OCI-LY7 (cell line): Measurements from ENCODE around the gene IQGAP3. TPM values are rescaled to one million over a fixed set of nuclear protein-coding genes. Genes with fewer than 3 reads are reported as not detected.
A peak's percentile ranks its signal among the peaks of the same experiment; 100 is the strongest.

ENCODE experiments used
- BruUV-seq: library from RNA; stranded (reverse); fragments of 400-500 nt; replicated peaks from 2 replicates; lab custom pipeline; 2021; lab: Mats Ljungman, UMichigan
- CTCF ChIA-PET: fragments of 300-600 bp; sonication (Branson Sonifier 250); formaldehyde crosslinking; loops from one replicate; lab custom pipeline; 2022; ENCODE audit warnings: antibody characterized with exemption; ENCODE audit not compliant: unreplicated experiment; lab: Charles Lee
- POLR2A ChIA-PET: fragments of 300-600 bp; sonication (Branson Sonifier 250); formaldehyde crosslinking; loops from one replicate; lab custom pipeline; 2022; ENCODE audit warnings: antibody characterized with exemption; lab: Charles Lee
- DNase-seq: peaks from one replicate; pipeline ENCODE4 v3.0.0-alpha.2; 2015; ENCODE audit warnings: low spot score
- H2AFZ ChIP-seq: fragments of 200-600 bp; sonication (generic), shearing (Covaris generic); 2 replicates; pipeline ENCODE4 v1.6.1; 2014; ENCODE audit warnings: mild to moderate bottlenecking, antibody characterized with exemption, low read length, moderate library complexity
- H3K27ac ChIP-seq: fragments of 200-600 bp; sonication (generic); 2 replicates; pipeline ENCODE4 v1.5.1; 2014; ENCODE audit warnings: mixed run types, low read depth, mild to moderate bottlenecking, moderate library complexity, low read length, inconsistent platforms; ENCODE audit not compliant: poor library complexity, severe bottlenecking
- H3K36me3 ChIP-seq: fragments of 200-600 bp; sonication (generic); 2 replicates; pipeline ENCODE4 v1.6.1; 2014; ENCODE audit warnings: mild to moderate bottlenecking, antibody characterized with exemption, low read length, moderate library complexity, mixed read lengths; ENCODE audit not compliant: insufficient read depth
- H3K4me1 ChIP-seq: fragments of 200-600 bp; sonication (generic); 2 replicates; pipeline ENCODE4 v1.5.1; 2014; ENCODE audit warnings: mild to moderate bottlenecking, low read length; ENCODE audit not compliant: insufficient read depth, poor library complexity, severe bottlenecking
- H3K4me2 ChIP-seq: fragments of 200-600 bp; sonication (generic); 2 replicates; pipeline ENCODE4 v1.6.1; 2014; ENCODE audit warnings: mild to moderate bottlenecking, low read length
- H3K4me3 ChIP-seq: fragments of 200-600 bp; sonication (generic); 2 replicates; pipeline ENCODE4 v1.5.1; 2014; ENCODE audit warnings: mild to moderate bottlenecking, low read depth, low read length; ENCODE audit not compliant: poor library complexity, severe bottlenecking
- H3K79me2 ChIP-seq: fragments of 200-600 bp; sonication (generic); 2 replicates; pipeline ENCODE4 v1.6.1; 2016; ENCODE audit warnings: low read depth, mild to moderate bottlenecking, low read length, moderate library complexity, mixed read lengths; ENCODE audit not compliant: insufficient read depth
- H3K9me2 ChIP-seq: fragments of 200-600 bp; sonication (generic); 2 replicates; pipeline ENCODE4 v1.6.1; 2016; ENCODE audit warnings: mild to moderate bottlenecking, low read length, mixed read lengths; ENCODE audit not compliant: insufficient read depth
- H3K9me3 ChIP-seq: fragments of 200-600 bp; sonication (generic); 2 replicates; pipeline ENCODE4 v1.6.1; 2014; ENCODE audit warnings: mild to moderate bottlenecking, mixed run types, low read length, mixed read lengths
- H4K20me1 ChIP-seq: fragments of 200-600 bp; sonication (generic); 2 replicates; pipeline ENCODE4 v1.6.1; 2014; ENCODE audit warnings: mild to moderate bottlenecking, antibody characterized with exemption, low read length, moderate library complexity, mixed read lengths; ENCODE audit not compliant: insufficient read depth
- CTCF ChIP-seq: fragments of 200-600 bp; sonication (generic); conservative IDR thresholded peaks from 2 replicates; pipeline ENCODE4 v1.5.1; 2014; ENCODE audit warnings: mild to moderate bottlenecking, antibody characterized with exemption, low read length, moderate library complexity, mixed read lengths
- EZH2phosphoT487 ChIP-seq: fragments of 200-600 bp; sonication (generic); IDR thresholded peaks from 2 replicates; pipeline ENCODE4 v1.6.1; 2018; ENCODE audit warnings: low read depth, borderline replicate concordance, mild to moderate bottlenecking, mixed run types, antibody characterized with exemption, low read length, moderate library complexity, mixed read lengths
- intact Hi-C: fragments of 100-400 bp; cut with micrococcal nuclease; formaldehyde crosslinking; loops from one replicate; pipeline ENCODE4 v1.10.0; 2022; ENCODE audit not compliant: unreplicated experiment
- total RNA-seq, 2 experiments: library from RNA; depleted of rRNA in 1 of 2; stranded (reverse); fragments of >200 nt in 1 of 2; shearing (Covaris generic) in 1 of 2; gene quantifications; 2 replicates each; pipeline ENCODE4 v1.2.3, GENCODE V29; 2014 to 2022

IQGAP3 gene
- total RNA-seq, 2 experiments from 2014 or later: 22.4 to 28.7 TPM

- peak; percentile 83 for DNase-seq
- intact Hi-C loops: no loop called here
- BruUV-seq: no TSS peak
- Histone ChIP-seq H3K4me2 (peak overlapping the region; percentile 58), H4K20me1 (no peaks in the 10 kb centered on the region), H3K9me2 (no peaks in the 10 kb centered on the region), H3K27ac (peak overlapping the region; percentile 40), H3K36me3 (no peaks in the 10 kb centered on the region), H2AFZ (peak overlapping the region; percentile 72), H3K79me2 (no peaks in the 10 kb centered on the region), H3K9me3 (no peaks in the 10 kb centered on the region), H3K4me1 (peaks cover 39% of the 10 kb centered on the region), H3K4me3 (peak overlapping the region; percentile 62)
- TF ChIP-seq EZH2phosphoT487 (no peak), CTCF (no peak)
- ChIA-PET CTCF (interaction anchor here (0.7 to 1.7 kb wide), 6 partner anchors 9 to 196 kb away, joined by 3 to 6 read pairs (median 3); no protein-coding TSS in a partner anchor), POLR2A (interaction anchor here (0.6 to 1.9 kb wide), 12 partner anchors 10 to 735 kb away, joined by 3 to 7 read pairs (median 4); partner anchors contain the start of genes GPATCH4 and MEF2D)
These were observed 9.5 kb upstream of the IQGAP3 start for GRCh38 chr1:156581661-156582387.

- Histone ChIP-seq H3K9me3 (no peaks in the 10 kb centered on the region), H3K9me2 (no peaks in the 10 kb centered on the region), H3K36me3 (no peaks in the 10 kb centered on the region), H4K20me1 (no peaks in the 10 kb centered on the region), H3K4me1 (peaks cover 33% of the 10 kb centered on the region), H3K27ac (no peak within 1 kb of the TSS), H2AFZ (no peak within 1 kb of the TSS), H3K4me2 (no peak within 1 kb of the TSS), H3K4me3 (no peak within 1 kb of the TSS), H3K79me2 (no peaks in the 10 kb centered on the region)
- TF ChIP-seq EZH2phosphoT487 (no peak), CTCF (no peak)
- ChIA-PET CTCF (interaction anchor here (1.2 kb wide), 1 partner anchor 48 kb away, joined by 3 read pairs; no protein-coding TSS in a partner anchor), POLR2A (interaction anchor here (0.6 to 1.1 kb wide), 6 partner anchors 17 to 236 kb away, joined by 3 to 4 read pairs (median 3); no protein-coding TSS in a partner anchor)
- DNase-seq: no peak
- intact Hi-C loops: no loop called here
- BruUV-seq: no TSS peak
These were observed 7.1 kb upstream of the IQGAP3 start, which contains the start of gene TTC24 for GRCh38 chr1:156579472-156579871. Gene TTC24, plus strand, starts transcription at chr1:156579723. Its CDS starts 1,642 bp downstream, at chr1:156581365.

GRCh38 chr1:156578055-156578454, 5.7 kb upstream of the IQGAP3 start:
- no peak for DNase-seq
- Histone ChIP-seq H3K9me2 (no peaks in the 10 kb centered on the region), H2AFZ (no peak overlapping the region), H3K27ac (no peak overlapping the region), H3K4me3 (no peak overlapping the region), H3K79me2 (no peaks in the 10 kb centered on the region), H3K4me2 (no peak overlapping the region), H3K9me3 (no peaks in the 10 kb centered on the region), H4K20me1 (no peaks in the 10 kb centered on the region), H3K4me1 (peaks cover 19% of the 10 kb centered on the region), H3K36me3 (no peaks in the 10 kb centered on the region)
- TF ChIP-seq EZH2phosphoT487: no peak
- TF ChIP-seq CTCF: no peak
- BruUV-seq: no TSS peak
- CTCF ChIA-PET: no interaction called here
- POLR2A ChIA-PET: no interaction called here
- intact Hi-C loops: no loop called here
